Stimulated activated CD4-positive, alpha-beta T cell treated with anti-CD3 and anti-CD28 coated beads, Interleukin-15, amount 100 ng/mL, for 24 hours (primary cell): ENCODE measurements around the gene SLC17A7.

Source experiments
- DNase-seq: peaks from one replicate; pipeline ENCODE4 v3.0.0-alpha.2; 2020

The SLC17A7 gene

DNA sequence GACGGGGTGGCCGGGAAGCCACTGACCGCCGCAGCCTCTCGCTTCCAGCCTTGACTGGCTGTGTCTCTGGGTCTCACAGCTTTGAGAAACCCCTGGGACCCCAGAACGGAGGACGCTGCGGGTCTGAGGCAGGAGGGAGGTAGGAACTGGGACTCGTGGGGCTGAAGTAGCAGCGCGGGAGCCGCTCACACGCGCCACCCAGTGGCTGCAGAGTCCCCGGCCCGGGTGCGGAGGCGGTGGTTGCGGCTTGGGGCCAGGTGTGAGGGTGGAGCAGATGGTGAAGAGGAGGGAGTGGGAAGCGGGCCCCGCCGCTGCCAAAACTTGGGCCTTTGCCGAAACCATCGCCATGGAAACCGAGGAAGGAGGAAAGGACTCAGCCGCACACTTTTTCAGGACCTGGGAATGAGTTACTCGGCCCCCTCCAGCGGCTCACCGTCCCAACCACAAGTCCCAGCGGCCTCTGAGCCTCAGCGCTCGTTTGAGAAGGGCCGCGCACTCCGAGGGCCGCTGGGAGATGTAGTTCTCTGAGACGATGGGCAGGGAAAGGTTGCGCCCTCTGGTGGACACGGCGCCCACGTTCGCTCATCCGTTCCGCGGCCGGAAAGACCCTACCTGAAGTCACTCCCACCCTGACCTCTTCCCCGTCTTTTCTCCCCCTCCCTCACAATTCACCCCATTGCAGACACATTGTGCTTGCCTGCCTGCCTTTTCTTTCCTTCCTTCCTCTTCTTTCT lies 2.2 kb upstream of the SLC17A7 start:
- DNase-seq: peak; percentile 95

DNA sequence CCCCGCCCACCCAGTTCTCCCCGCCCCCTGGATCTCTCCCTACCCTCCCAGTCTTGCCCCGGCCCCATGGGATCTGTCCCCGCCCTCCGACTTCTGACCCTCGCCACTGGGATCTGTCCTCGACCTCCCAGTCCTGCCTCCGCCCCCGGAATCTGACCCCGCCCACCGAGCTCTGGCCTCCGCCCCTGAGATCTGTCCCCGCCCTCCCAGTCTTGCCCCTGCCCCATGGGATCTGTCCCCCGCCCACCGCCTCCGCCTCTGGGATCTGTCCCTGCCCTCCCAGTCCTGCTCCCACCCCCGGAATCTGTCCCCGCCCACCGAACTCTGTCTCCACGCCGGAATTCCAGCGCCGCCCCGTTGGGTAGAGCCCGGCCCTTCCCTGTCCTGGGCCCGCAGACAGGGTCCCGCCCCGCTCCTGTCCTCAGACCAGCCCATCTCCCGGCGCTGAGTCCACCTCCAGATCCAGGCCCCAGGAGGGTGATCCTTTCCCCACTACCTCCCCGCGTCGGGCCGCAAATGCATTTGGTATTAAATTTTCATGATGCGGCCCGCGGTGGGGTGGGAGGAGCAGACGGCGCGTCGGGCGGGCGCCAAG lies 1.5 kb upstream of the SLC17A7 start:
- peak; percentile 81 for DNase-seq

DNA sequence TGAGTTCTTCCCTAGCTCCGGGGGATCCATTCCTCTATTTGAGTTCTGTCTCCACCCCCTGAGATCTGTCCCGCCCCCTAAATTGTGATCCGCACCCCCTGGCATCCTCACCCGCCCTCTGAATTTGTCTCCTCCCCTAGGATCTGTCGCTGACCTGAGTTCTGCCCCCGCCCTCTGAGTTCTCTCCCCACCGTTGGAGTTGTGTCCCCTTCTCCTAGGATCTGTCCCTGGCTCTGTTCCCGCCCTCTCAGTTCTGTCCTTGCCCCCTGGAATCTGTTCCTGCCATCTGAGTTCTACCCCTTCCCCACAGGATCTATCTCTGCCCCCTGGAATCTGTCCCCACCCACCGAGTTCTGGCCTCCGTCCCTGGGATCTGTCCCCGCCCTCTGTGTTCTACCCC lies 1.0 kb upstream of the SLC17A7 start:
- DNase-seq: peak; percentile 47

- no peak for DNase-seq
These were observed 628 bp upstream of the SLC17A7 start for GRCh38 chr19:49441960-49442350.

DNA sequence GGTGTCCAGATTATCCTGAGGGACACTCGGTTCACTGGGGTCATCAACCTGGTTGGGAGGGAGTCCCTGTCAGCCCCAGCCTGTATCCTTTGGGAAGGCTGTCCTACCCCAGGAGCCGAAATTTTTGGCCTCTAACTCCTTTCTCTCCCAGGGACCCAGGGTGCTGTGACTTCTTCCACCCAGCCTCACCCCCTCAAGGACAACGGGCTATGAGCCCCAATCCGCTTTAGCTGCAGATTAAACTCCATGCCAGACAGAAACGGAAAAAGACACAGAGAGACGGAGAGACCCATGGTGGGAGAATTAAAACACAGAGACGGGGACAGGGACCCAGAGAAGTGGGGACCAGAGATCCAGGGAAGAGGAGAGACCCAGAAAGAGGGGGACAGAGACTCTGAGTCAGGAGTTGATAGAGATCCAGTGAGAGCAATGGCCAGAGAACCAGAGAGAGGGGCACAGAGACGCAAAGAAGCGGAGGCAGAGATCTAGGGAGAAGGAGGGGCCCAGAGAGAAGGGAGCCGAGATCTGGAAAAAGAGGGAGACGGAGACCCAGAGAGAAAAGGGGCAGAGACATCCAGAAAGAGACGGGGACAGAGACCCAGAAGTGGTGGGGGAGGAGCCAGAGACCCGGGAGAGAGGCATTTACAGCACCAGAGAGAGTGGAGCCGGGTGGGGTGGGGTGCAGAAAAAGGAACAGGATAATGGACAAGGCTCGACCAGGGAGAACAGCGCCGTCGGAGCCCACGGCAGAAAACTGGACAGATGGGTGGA lies 703 bp downstream of the SLC17A7 start:
- DNase-seq: no peak

GRCh38 chr19:49439836-49440235 lies 1.5 kb downstream of the SLC17A7 start:
- no peak for DNase-seq

DNA sequence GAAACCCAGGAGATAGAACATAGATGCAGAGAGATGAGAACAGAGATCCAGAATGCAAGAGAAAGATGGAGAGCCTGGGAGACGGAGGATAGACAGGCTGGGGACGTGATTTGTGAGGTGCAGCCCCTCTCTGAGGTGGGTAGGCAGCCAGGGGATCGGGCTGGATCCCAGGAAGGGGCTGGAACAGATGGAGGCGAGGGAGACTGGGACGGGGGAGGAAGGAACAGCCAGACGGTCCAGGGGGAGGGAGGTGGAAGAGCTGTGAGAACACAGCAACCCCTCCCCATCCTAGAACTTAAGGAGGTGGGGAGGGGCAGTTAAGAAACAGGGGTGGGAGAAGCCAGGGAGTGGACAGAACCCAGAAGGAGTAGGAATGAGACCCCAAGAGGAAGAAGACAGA lies 3.1 kb downstream of the SLC17A7 start:
- no peak for DNase-seq

- DNase-seq: no peak
These were observed 4.1 kb downstream of the SLC17A7 start for GRCh38 chr19:49437231-49437630.

GRCh38 chr19:49436381-49437017 lies 4.8 kb downstream of the SLC17A7 start:
- peak; percentile 79 for DNase-seq

- DNase-seq: no peak
These were observed 5.7 kb downstream of the SLC17A7 start for GRCh38 chr19:49435670-49436069.

GRCh38 chr19:49434907-49435583 lies 6.3 kb downstream of the SLC17A7 start:
- DNase-seq: no peak

GRCh38 chr19:49433240-49433901 lies 8.0 kb downstream of the SLC17A7 start:
- DNase-seq: no peak

DNA sequence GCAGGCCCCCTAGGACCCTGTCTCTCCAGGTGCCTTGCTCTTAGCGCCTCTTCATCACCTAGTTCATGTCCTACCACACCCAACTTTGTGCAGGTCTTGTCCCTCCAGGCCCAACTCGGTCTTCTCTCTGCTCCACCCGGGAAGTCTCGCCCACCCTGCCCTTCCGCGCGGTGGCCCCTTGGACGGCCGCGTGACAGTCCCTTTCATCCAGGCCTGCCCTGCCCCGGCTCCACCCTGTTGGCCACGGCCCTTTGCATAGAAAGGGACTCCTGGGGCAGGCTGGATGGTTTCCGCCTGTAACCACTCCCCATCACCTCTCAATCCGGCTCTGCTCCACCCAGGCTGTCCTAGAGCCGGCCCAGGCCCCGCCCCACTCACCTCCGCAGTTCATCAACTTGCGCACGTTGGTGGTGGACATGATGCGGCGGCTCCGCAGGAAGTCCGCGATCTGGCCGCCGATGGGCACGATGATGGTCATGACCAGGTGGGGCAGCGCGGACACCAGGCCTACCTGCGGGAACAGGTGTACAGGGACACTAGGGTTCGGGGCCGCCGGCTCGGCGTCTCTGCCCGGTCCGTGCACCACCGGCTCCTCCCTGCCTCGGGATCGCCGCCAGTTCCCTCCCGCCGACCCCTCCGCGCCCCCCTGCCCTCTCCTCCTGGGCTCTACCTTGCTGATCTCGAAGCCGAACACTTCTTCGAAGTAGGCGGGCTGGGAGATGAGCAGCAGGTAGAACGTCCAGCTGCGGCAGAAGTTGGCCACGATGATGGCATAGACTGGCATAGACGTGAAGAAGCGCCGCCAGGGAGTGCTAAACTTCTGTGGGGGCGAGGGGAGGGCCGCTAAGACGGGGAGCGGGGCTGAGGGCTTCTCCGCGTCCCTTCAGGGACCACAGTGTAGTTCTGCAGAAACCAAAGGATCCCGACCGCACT lies 8.9 kb downstream of the SLC17A7 start:
- DNase-seq: peak; percentile 57

DNA sequence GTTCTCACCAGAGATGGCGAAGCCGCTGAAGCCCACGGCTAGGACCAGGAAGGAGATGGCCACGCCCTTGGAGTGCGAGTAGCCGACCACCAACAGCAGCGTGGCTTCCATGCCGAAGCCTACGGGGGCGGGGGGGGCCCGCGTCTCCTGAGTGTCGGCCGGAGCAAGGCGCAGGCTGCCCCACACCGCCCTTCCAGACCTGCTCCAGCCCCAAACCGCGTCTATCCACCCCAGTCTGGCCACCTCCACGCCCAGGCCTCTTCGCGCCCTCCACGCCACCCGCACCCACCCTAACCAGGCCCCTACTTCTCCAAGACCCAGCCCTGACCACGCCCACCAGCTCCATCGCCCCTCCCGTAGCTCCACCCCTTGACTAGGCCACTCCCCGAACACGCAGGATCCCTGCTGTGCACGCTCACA lies 10.0 kb downstream of the SLC17A7 start:
- DNase-seq: peak; percentile 38

DNA sequence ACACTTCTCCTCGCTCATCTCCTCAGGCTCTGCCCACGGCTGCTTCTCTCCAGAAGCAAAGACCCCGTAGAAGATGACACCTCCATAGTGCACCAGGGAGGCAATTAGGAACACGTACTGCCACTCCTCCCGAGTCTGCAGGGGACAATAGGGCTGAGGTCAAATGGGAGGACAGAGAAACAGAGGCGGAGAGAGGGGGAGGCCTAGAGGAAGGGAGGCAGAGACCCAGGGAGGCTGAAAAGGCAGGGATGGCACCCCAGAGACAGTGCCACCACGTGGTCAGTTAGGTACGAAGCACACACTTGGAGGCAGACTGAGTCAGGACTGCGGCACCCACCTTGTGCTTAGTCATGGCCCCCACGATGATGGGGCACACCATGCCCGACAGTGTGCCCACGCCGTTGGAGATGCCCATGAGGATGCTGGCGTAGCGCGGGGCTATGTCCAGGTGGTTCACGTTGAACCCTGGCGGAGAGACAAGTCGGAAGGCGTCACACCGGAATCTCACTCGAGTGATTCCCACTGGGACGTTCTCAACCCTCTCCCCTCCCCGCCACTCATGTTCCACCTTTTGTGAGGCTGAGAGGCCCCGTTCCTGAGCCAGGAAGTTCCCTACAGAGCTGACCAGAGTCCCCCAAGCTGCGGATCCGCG lies 10.5 kb downstream of the SLC17A7 start:
- DNase-seq: peak; percentile 61

GRCh38 chr19:49430172-49430677 lies 11.1 kb downstream of the SLC17A7 start:
- no peak for DNase-seq

GRCh38 chr19:49428547-49429451 lies 12.5 kb downstream of the SLC17A7 start:
- no peak for DNase-seq

GRCh38 chr19:49427855-49428546 lies 13.3 kb downstream of the SLC17A7 start:
- peak; percentile 47 for DNase-seq

DNA sequence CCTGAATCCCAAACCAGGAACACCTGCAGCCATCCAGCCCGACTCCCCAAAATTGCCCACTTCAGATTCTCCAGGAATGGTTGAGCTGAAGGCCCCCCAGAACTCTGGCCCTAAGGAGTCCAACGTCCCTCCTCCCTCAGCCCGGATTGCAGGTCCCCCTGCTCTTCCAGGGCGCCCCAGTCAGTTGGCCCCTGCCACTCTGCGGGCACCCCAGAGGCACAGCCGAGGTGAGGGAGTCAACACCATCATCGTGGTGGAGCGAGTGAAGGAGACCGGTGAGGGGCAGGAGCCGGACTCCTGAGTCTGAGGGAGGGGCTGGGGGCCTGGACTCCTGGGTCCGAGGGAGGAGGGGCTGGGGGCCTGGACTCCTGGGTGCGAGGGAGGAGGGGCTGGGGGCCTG lies 14.0 kb downstream of the SLC17A7 start:
- DNase-seq: no peak
